ENCODE measurements around the gene PRAC1. TPM values are rescaled to one million over a fixed set of nuclear protein-coding genes. Genes with fewer than 3 reads are reported as not detected.

PRAC1 gene
- total and polyA plus RNA-seq, 12 donors = not detected

- DNase-seq (no peak), ATAC-seq (no peak)
- peaks cover 0 to 66% (median 57%) of the 10 kb centered on the region in 7 donors for H3K27me3 ChIP-seq
- H3K27ac ChIP-seq = no peak overlapping the region
- no peak for TF ChIP-seq CTCF (IDR thresholded peaks at IDR 0.05)
- peaks cover 0 to 10% (median 0%) of the 10 kb centered on the region in 11 donors for H3K9me3 ChIP-seq
- H3K4me1 ChIP-seq = no peaks in the 10 kb centered on the region
- intact Hi-C loops (cut with DNase I) = no loop called here
- 78 to 87% methylated on average over 5 of the region's 5 CpGs for WGBS, 2 donors
- H3K4me3 ChIP-seq = no peak overlapping the region
- H3K36me3 ChIP-seq = no peaks in the 10 kb centered on the region
These were observed 31.7 kb downstream of the PRAC1 start for GRCh38 chr17:48690655-48691054.

- no peak for DNase-seq
- H3K27ac ChIP-seq = no peak overlapping the region
- H3K36me3 ChIP-seq = no peaks in the 10 kb centered on the region
- peaks cover 4 to 84% (median 60%) of the 10 kb centered on the region in 7 donors for H3K27me3 ChIP-seq
- no peak overlapping the region for H3K4me3 ChIP-seq
- WGBS, 2 donors = 89 to 91% methylated on average over 1 of the region's 1 CpG
- no peak for TF ChIP-seq CTCF (IDR thresholded peaks at IDR 0.05)
- ATAC-seq = no peak
- intact Hi-C loops (cut with DNase I) = no loop called here
- peaks cover 0 to 6% (median 4%) of the 10 kb centered on the region in 9 donors for H3K4me1 ChIP-seq
- H3K9me3 ChIP-seq = no peaks in the 10 kb centered on the region
These were observed 40.7 kb downstream of the PRAC1 start for GRCh38 chr17:48681609-48682008.

DNA sequence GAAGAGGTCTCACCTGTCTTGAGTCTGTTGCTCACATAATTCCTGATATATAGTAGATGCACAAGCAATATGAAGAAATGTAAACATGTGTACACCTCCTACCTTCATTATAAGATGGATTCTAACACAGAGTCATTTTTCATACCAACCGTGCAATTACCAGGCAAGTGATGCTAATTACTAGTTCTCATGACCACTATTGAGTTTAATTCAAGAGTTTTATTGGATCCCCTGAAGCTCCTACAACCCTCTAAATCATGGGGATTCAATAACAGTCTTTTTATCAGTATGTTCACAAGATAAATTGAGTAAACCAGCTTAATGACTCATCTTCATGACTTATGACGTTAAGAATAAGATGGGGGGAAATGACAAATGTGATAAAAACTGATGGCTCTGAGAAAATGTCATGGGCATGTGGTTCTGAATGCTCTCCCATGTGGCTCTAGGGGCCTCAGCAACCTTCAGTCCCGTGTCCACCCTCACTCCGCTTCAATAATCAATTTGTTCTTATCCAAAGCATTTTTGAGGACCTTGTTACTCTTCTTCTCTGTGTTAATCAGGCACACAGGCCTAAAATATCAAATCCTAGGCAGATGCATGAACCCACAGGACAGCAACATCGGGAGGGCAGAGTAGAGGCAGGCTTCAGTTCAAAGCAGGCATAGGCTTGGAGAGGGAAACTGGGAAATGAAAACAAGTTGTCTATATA, 42.8 kb downstream of the PRAC1 start:
- TF ChIP-seq CTCF (IDR thresholded peaks at IDR 0.05) = no peak
- Histone ChIP-seq H3K9me3 (no peaks in the 10 kb centered on the region), H3K4me3 (no peak overlapping the region), H3K27ac (no peak overlapping the region), H3K27me3 (peaks cover 4 to 90% (median 76%) of the 10 kb centered on the region in 7 donors), H3K4me1 (peaks cover 0 to 6% (median 4%) of the 10 kb centered on the region in 9 donors), H3K36me3 (no peaks in the 10 kb centered on the region)
- intact Hi-C loops (cut with DNase I) = loop anchor here (2.0 to 10.0 kb wide), 9 partner anchors 111 to 365 kb away; no protein-coding TSS in a partner anchor
- DNase-seq (no peak), ATAC-seq (no peak)
- WGBS, 2 donors = 81 to 84% methylated on average over 5 of the region's 5 CpGs

DNA sequence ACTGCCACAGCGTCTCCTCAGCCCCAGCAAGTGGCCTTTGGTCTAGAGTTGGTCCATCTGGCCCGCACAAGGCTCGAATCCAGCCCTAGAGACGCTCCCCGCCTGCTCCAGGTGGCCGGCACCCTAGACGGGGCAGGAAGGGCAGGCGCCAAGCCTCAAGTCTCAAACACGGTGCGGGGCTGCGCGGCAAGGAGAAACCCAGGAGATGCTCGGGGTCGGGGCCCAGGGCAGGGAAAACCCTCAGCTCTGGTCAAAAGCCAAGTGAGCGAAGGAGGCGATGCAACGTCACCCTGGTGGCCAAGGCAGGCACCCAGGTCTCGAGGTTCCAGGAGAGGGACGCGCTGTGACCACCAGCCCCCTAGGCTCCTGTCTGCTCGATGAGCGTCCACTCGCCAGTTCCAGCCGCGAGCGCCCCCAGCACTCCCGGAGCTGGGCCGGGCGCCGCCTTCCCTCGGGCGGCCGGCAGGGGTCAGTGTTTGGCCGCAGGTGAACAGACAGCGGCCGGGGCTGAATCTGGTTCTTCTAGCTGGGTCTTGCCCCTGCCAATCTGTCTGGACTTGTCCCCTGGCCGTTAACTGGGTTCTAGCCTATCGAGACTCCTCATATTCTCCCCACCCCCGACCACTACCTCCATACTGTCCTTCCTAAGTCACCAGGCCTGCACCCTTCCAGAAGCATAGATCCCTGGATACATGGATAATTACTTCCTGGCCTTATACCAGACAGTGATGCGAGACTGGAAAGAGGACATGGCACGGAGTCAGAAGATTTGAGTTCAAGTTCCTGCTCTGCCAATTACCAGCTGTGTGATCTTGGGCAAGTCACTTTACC, 44.0 kb downstream of the PRAC1 start:
- peaks cover 0 to 6% (median 4%) of the 10 kb centered on the region in 9 donors for H3K4me1 ChIP-seq
- no peak overlapping the region for H3K27ac ChIP-seq
- H3K36me3 ChIP-seq = no peaks in the 10 kb centered on the region
- H3K27me3 ChIP-seq = peaks cover 4 to 97% (median 81%) of the 10 kb centered on the region in 7 donors
- ATAC-seq (peak; percentile 65 to 84 (median 74)), DNase-seq (peak; percentile 31 to 69)
- peak overlapping the region in 1 of 10 donors; percentile 5 for H3K4me3 ChIP-seq
- intact Hi-C loops (cut with DNase I) = loop anchor here (2.0 to 10.0 kb wide), 9 partner anchors 112 to 366 kb away; no protein-coding TSS in a partner anchor
- no peaks in the 10 kb centered on the region for H3K9me3 ChIP-seq
- WGBS, 2 donors = 7% methylated on average over 41 of the region's 41 CpGs
- TF ChIP-seq CTCF (IDR thresholded peaks at IDR 0.05) = peak; percentile 79 to 98 (median 91)
